ENCODE measurements around the gene SMAD1. TPM values are rescaled to one million over a fixed set of nuclear protein-coding genes. Genes with fewer than 3 reads are reported as not detected.
"Not testable (repeated sequence)": the region's sequence is repeated elsewhere in the genome, so short reads cannot be mapped to it uniquely, and the experiment has no call there.

Gene SMAD1
- total and polyA plus RNA-seq, 2 of the 4 experiments (the other 2 are of a cell fraction), result 11.6 to 17.6 TPM

DNA sequence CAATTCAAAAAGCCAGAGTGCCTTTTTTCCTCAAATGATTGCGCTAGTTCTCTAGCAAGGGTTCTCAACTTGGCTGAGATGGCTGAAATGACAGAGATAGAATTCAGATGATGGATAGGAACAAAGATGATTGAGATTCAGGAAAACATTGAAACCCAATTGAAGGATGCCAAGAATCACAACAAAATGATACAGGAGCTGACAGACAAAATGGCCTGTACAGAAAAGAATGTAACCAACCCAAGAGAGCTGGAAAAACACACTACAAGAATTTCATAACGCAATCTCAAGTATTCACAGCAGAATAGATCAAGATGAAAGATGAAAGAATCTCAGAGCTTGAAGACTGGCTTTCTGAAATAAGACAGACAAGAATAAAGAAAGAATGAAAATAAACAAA lies 85.9 kb downstream of the SMAD1 start:
- no peak overlapping the region for H2BK5ac ChIP-seq (ENCODE audit: low read depth, low read length, poor library complexity, severe bottlenecking)
- no peaks in the 10 kb centered on the region; the same call in 1 of the 2 replicates for H3K27me3 ChIP-seq (ENCODE audit: control insufficient read depth, insufficient read depth, low read length)
- no CpG with 5 or more reads among the region's 2 CpGs for WGBS, 2 experiments (ENCODE audit: extremely low coverage in 2 of 2, insufficient read length in 1 of 2)
- H3K9ac ChIP-seq (ENCODE audit: low read depth, low read length), result no peak overlapping the region
- H3K9me1 ChIP-seq (ENCODE audit: insufficient read depth, low read length), result no peaks in the 10 kb centered on the region
- intact Hi-C loops (cut with micrococcal nuclease) (no loop called here), dilution Hi-C loops (cut with HindIII; ENCODE audit: low sequenced_read_pairs, unreplicated experiment) (no loop called here), in situ Hi-C loops (cut with MboI; ENCODE audit: low sequenced_read_pairs) (no loop called here)
- H3K4me2 ChIP-seq (ENCODE audit: low read depth, low read length), result no peak overlapping the region
- H3K18ac ChIP-seq (ENCODE audit: low read depth, low read length), result no peak overlapping the region
- ChIA-PET CTCF (interaction anchor here (1.3 kb wide), 1 partner anchor 49 kb away, joined by 3 read pairs; no protein-coding TSS in a partner anchor), POLR2A (ENCODE audit: unreplicated experiment) (no interaction called here)
- no peak overlapping the region for H2AFZ ChIP-seq (replicated peaks; ENCODE audit: low read length, poor library complexity)
- H4K91ac ChIP-seq (ENCODE audit: insufficient read depth, low read depth, low read length), result no peak overlapping the region
- no peak overlapping the region for H3K56ac ChIP-seq (ENCODE audit: extremely low read depth, insufficient read depth, low read length)
- no peaks in the 10 kb centered on the region for H3K36me3 ChIP-seq (ENCODE audit: control insufficient read depth, insufficient read depth, low read length)
- H2BK20ac ChIP-seq (ENCODE audit: low read depth, low read length), result no peak overlapping the region
- H3K9me3 ChIP-seq (ENCODE audit: control insufficient read depth, insufficient read depth, low read length), result no peaks in the 10 kb centered on the region; the same call in 1 of the 2 replicates
- H3K14ac ChIP-seq (replicated peaks; ENCODE audit: low read depth, low read length), result no peak overlapping the region
- no peak overlapping the region for H3K23ac ChIP-seq (ENCODE audit: low read depth, low read length)
- no peak for DNase-seq
- H4K5ac ChIP-seq (ENCODE audit: low read depth, low read length), result no peak overlapping the region
- H2AK5ac ChIP-seq (ENCODE audit: low read depth, low read length), result no peak overlapping the region
- BruUV-seq (replicated peaks), result no TSS peak
- no peak for ATAC-seq (ENCODE audit: low read depth)
- no peak overlapping the region for H3K27ac ChIP-seq (ENCODE audit: insufficient read depth, low read length)
- no peaks in the 10 kb centered on the region for H3K79me1 ChIP-seq (ENCODE audit: low read depth in 1 of 2, low read length in 2 of 2)
- H2AK9ac ChIP-seq (replicated peaks; ENCODE audit: low read depth, low read length, poor library complexity), result no peak overlapping the region
- no peaks in the 10 kb centered on the region for H4K20me1 ChIP-seq (ENCODE audit: insufficient read depth, low read length)
- no peak overlapping the region for H2BK120ac ChIP-seq (ENCODE audit: low read depth, low read length)
- TF ChIP-seq, protein P1, sequence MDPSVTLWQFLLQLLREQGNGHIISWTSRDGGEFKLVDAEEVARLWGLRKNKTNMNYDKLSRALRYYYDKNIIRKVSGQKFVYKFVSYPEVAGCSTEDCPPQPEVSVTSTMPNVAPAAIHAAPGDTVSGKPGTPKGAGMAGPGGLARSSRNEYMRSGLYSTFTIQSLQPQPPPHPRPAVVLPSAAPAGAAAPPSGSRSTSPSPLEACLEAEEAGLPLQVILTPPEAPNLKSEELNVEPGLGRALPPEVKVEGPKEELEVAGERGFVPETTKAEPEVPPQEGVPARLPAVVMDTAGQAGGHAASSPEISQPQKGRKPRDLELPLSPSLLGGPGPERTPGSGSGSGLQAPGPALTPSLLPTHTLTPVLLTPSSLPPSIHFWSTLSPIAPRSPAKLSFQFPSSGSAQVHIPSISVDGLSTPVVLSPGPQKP (IDR thresholded peaks at IDR 0.05; ENCODE audit: borderline replicate concordance, low read depth, low read length), result no peak
- TF ChIP-seq RFX5 (IDR thresholded peaks at IDR 0.05; ENCODE audit: low read depth, low read length) (no peak), FOS (IDR thresholded peaks at IDR 0.05; ENCODE audit: low read depth, low read length) (no peak), CTCF (conservative IDR thresholded peaks at IDR 0.05; ENCODE audit: low read depth, low read length) (no peak), RAD21 (IDR thresholded peaks at IDR 0.05; ENCODE audit: low read length) (no peak)
- no peaks in the 10 kb centered on the region for H3K4me1 ChIP-seq (ENCODE audit: control insufficient read depth, insufficient read depth, low read length)
- H3K4ac ChIP-seq (ENCODE audit: low read depth, low read length), result no peak overlapping the region
- H4K8ac ChIP-seq (ENCODE audit: low read depth in 2 of 2, low read length in 2 of 2), result no peak overlapping the region
- no peak overlapping the region for H3K4me3 ChIP-seq (ENCODE audit: insufficient read depth, low read depth, low read length)
- H2BK15ac ChIP-seq (ENCODE audit: low read depth, low read length), result no peak overlapping the region

GRCh38 chr4:145574546-145574945 lies 92.9 kb downstream of the SMAD1 start:
- H3K4ac ChIP-seq (ENCODE audit: low read depth, low read length); H4K20me1 ChIP-seq (ENCODE audit: insufficient read depth, low read length); POLR2A ChIA-PET (ENCODE audit: unreplicated experiment); H3K9me1 ChIP-seq (ENCODE audit: insufficient read depth, low read length); H2AK5ac ChIP-seq (ENCODE audit: low read depth, low read length); H3K23ac ChIP-seq (ENCODE audit: low read depth, low read length); H2BK120ac ChIP-seq (ENCODE audit: low read depth, low read length); H3K27ac ChIP-seq (ENCODE audit: insufficient read depth, low read length); H2BK15ac ChIP-seq (ENCODE audit: low read depth, low read length); H3K9me3 ChIP-seq (ENCODE audit: control insufficient read depth, insufficient read depth, low read length); ATAC-seq (ENCODE audit: low read depth); H3K56ac ChIP-seq (ENCODE audit: extremely low read depth, insufficient read depth, low read length); in situ Hi-C loops (cut with MboI; ENCODE audit: low sequenced_read_pairs); H3K14ac ChIP-seq (replicated peaks; ENCODE audit: low read depth, low read length); H3K9ac ChIP-seq (ENCODE audit: low read depth, low read length); H3K4me2 ChIP-seq (ENCODE audit: low read depth, low read length); CTCF ChIA-PET; intact Hi-C loops (cut with micrococcal nuclease); H3K27me3 ChIP-seq (ENCODE audit: control insufficient read depth, insufficient read depth, low read length); H4K8ac ChIP-seq (ENCODE audit: low read depth in 2 of 2, low read length in 2 of 2); H3K4me1 ChIP-seq (ENCODE audit: control insufficient read depth, insufficient read depth, low read length); BruUV-seq (replicated peaks); H2BK5ac ChIP-seq (ENCODE audit: low read depth, low read length, poor library complexity, severe bottlenecking); H3K79me1 ChIP-seq (ENCODE audit: low read depth in 1 of 2, low read length in 2 of 2); H2AFZ ChIP-seq (replicated peaks; ENCODE audit: low read length, poor library complexity); H2AK9ac ChIP-seq (replicated peaks; ENCODE audit: low read depth, low read length, poor library complexity); H4K5ac ChIP-seq (ENCODE audit: low read depth, low read length); dilution Hi-C loops (cut with HindIII; ENCODE audit: low sequenced_read_pairs, unreplicated experiment); H3K36me3 ChIP-seq (ENCODE audit: control insufficient read depth, insufficient read depth, low read length); H4K91ac ChIP-seq (ENCODE audit: insufficient read depth, low read depth, low read length); H2BK20ac ChIP-seq (ENCODE audit: low read depth, low read length); H3K4me3 ChIP-seq (ENCODE audit: insufficient read depth, low read depth, low read length); DNase-seq; H3K18ac ChIP-seq (ENCODE audit: low read depth, low read length): not testable (repeated sequence)
- WGBS, 2 experiments (ENCODE audit: extremely low coverage in 2 of 2, insufficient read length in 1 of 2), result 69% methylated on average over 5 of the region's 7 CpGs; no CpG with 5 or more reads in 1 of the 2 experiments
